Keratinocyte (primary cell): ENCODE measurements around the gene ACD. TPM values are rescaled to one million over a fixed set of nuclear protein-coding genes. Genes with fewer than 3 reads are reported as not detected.

Experiments
- DNase-seq: peaks from one replicate; pipeline ENCODE4 v3.0.0-alpha.2; 2011; ENCODE audit warnings: low read depth, missing footprints, low spot score
- FAIRE-seq: peaks from 2 replicates; lab custom pipeline; 2011; peaks lifted over from hg19 to GRCh38; lab: Jason Lieb, UNC
- H2AFZ ChIP-seq: 2 replicates; pipeline ENCODE4 v1.6.0; 2012; ENCODE audit warnings: low read length, control low read depth, inconsistent platforms; ENCODE audit not compliant: control insufficient read depth
- H3K27ac ChIP-seq: 2 replicates; pipeline ENCODE4 v1.5.1; 2011; ENCODE audit warnings: low read length; ENCODE audit not compliant: control insufficient read depth, insufficient read depth
- H3K27me3 ChIP-seq: 3 replicates; pipeline ENCODE4 v1.6.0; 2011; ENCODE audit warnings: low read length; ENCODE audit not compliant: control insufficient read depth, insufficient read depth; ENCODE audit errors: extremely low read depth
- H3K36me3 ChIP-seq, 2 experiments: 2 replicates in 1 of 2; 3 replicates in 1 of 2; pipeline ENCODE4 v1.5.1; 2011; ENCODE audit warnings: low read length in 2 of 2, mild to moderate bottlenecking in 1 of 2; ENCODE audit not compliant: control insufficient read depth in 2 of 2, insufficient read depth in 2 of 2; ENCODE audit errors: extremely low read depth in 1 of 2
- H3K4me1 ChIP-seq: 3 replicates; pipeline ENCODE4 v1.5.1; 2011; ENCODE audit warnings: low read length; ENCODE audit not compliant: control insufficient read depth, insufficient read depth; ENCODE audit errors: extremely low read depth
- H3K4me2 ChIP-seq: 3 replicates; pipeline ENCODE4 v1.6.0; 2011; ENCODE audit warnings: low read depth, low read length; ENCODE audit not compliant: control insufficient read depth, insufficient read depth; ENCODE audit errors: extremely low read depth
- H3K4me3 ChIP-seq, 3 experiments: fragments of 200-600 bp in 1 of 3; sonication (generic) in 1 of 3; 2 replicates in 2 of 3; 3 replicates in 1 of 3; pipeline ENCODE4 v1.5.1; 2011 to 2016; ENCODE audit warnings: low read length in 3 of 3, mild to moderate bottlenecking in 3 of 3, control low read depth in 2 of 3, inconsistent platforms in 1 of 3, low read depth in 1 of 3, mixed read lengths in 1 of 3, mixed run types in 1 of 3, moderate library complexity in 1 of 3; ENCODE audit not compliant: control insufficient read depth in 2 of 3, insufficient read depth in 2 of 3; ENCODE audit errors: extremely low read depth in 1 of 3
- H3K79me2 ChIP-seq: 2 replicates; pipeline ENCODE4 v1.6.0; 2012; ENCODE audit warnings: low read length; ENCODE audit not compliant: control insufficient read depth, insufficient read depth
- H3K9ac ChIP-seq: 3 replicates; pipeline ENCODE4 v1.6.0; 2011; ENCODE audit warnings: low read length; ENCODE audit not compliant: control insufficient read depth, insufficient read depth; ENCODE audit errors: extremely low read depth
- H3K9me1 ChIP-seq: 3 replicates; pipeline ENCODE4 v1.6.0; 2011; ENCODE audit warnings: low read length; ENCODE audit not compliant: control insufficient read depth, insufficient read depth; ENCODE audit errors: extremely low read depth
- H3K9me3 ChIP-seq: 2 replicates; pipeline ENCODE4 v1.5.1; 2012; ENCODE audit warnings: low read depth, low read length; ENCODE audit not compliant: control insufficient read depth
- H4K20me1 ChIP-seq: 3 replicates; pipeline ENCODE4 v1.6.0; 2011; ENCODE audit warnings: low read length; ENCODE audit not compliant: control insufficient read depth, insufficient read depth; ENCODE audit errors: extremely low read depth
- CTCF ChIP-seq, 3 experiments: IDR thresholded peaks in 1 of 3; conservative IDR thresholded peaks in 1 of 3; optimal IDR thresholded peaks in 1 of 3; 2 replicates in 2 of 3; 3 replicates in 1 of 3; pipeline versions ENCODE3 to v1.5.1; 2011; ENCODE audit warnings: low read length in 3 of 3, mild to moderate bottlenecking in 3 of 3, moderate library complexity in 2 of 3, control low read depth in 1 of 3, inconsistent platforms in 1 of 3; ENCODE audit not compliant: insufficient read depth in 2 of 3; ENCODE audit errors: extremely low read depth in 1 of 3
- EZH2 ChIP-seq: IDR thresholded peaks from one replicate; pipeline ENCODE4 v1.6.1; 2012; ENCODE audit warnings: inconsistent platforms, mild to moderate bottlenecking, low read length, moderate library complexity
- dilution Hi-C: fragments of 300-500 bp; cut with MboI; formaldehyde crosslinking; loops from one replicate; pipeline ENCODE4 v1.7.0; 2020; ENCODE audit warnings: low sequenced_read_pairs; ENCODE audit not compliant: extremely low pct_ligation_motif_present
- polyA plus RNA-seq, 5 experiments: library from polyadenylated mRNA; depleted of rRNA in 3 of 5; stranded (reverse) in 3 of 5; stranded (forward) in 1 of 5; unstranded in 1 of 5; fragments of >200 nt; gene quantifications; 1 replicate in 1 of 5; 2 replicates in 3 of 5; 3 replicates in 1 of 5; pipeline versions ENCODE4 v1.2.1 to v1.2.3, GENCODE V29; 2011 to 2012; ENCODE audit warnings: missing spikeins in 2 of 5, low read depth in 1 of 5, low replicate concordance in 1 of 5

Gene ACD
- polyA plus RNA-seq, 1 donor (not counting 4 experiments of a cell fraction or from before 2014, with no cell fraction given) = 12.9 TPM

- no peaks in the 10 kb centered on the region for H3K9me1 ChIP-seq
These were observed 8.6 kb upstream of the ACD start for GRCh38 chr16:67668495-67669157.

GRCh38 chr16:67667817-67668494 is 7.9 kb upstream of the ACD start:
- Histone ChIP-seq H3K4me2 (peak overlapping the region; percentile 85), H3K9me1 (no peaks in the 10 kb centered on the region), H3K79me2 (no peaks in the 10 kb centered on the region), H3K9me3 (no peaks in the 10 kb centered on the region), H3K36me3 (no peaks in the 10 kb centered on the region), H3K4me3 (no peak overlapping the region), H4K20me1 (no peaks in the 10 kb centered on the region), H2AFZ (no peak overlapping the region), H3K9ac (no peak overlapping the region), H3K27ac (no peak overlapping the region), H3K4me1 (peaks cover 10% of the 10 kb centered on the region), H3K27me3 (no peaks in the 10 kb centered on the region)
- dilution Hi-C loops = no loop called here
- FAIRE-seq = peak; percentile 5
- TF ChIP-seq CTCF (optimal IDR thresholded peaks at IDR 0.05 in 1 of 3, IDR thresholded peaks at IDR 0.05 in 1 of 3, conservative IDR thresholded peaks at IDR 0.05 in 1 of 3; ENCODE audit: extremely low read depth in 1 of 3, insufficient read depth in 2 of 3, low read length in 3 of 3) (peak; percentile 88 to 95 (median 89)), EZH2 (no peak)
- peak; percentile 84 for DNase-seq

More at GRCh38 chr16:67668495-67669157, 8.6 kb upstream of the ACD start:
- Histone ChIP-seq H3K27ac (no peak overlapping the region), H3K27me3 (no peaks in the 10 kb centered on the region), H2AFZ (no peak overlapping the region), H3K79me2 (no peaks in the 10 kb centered on the region), H3K9ac (no peak overlapping the region), H3K4me1 (peaks cover 15% of the 10 kb centered on the region), H3K9me3 (no peaks in the 10 kb centered on the region), H4K20me1 (no peaks in the 10 kb centered on the region), H3K4me3 (no peak overlapping the region), H3K4me2 (no peak overlapping the region), H3K36me3 (no peaks in the 10 kb centered on the region)
- DNase-seq (no peak), FAIRE-seq (no peak)
- dilution Hi-C loops = no loop called here
- TF ChIP-seq CTCF (optimal IDR thresholded peaks at IDR 0.05 in 1 of 3, IDR thresholded peaks at IDR 0.05 in 1 of 3, conservative IDR thresholded peaks at IDR 0.05 in 1 of 3; ENCODE audit: extremely low read depth in 1 of 3, insufficient read depth in 2 of 3, low read length in 3 of 3) = peak in 2 of 3 experiments; percentile 22 to 32
- no peak for TF ChIP-seq EZH2
